ENCODE results near the gene CUX1. TPM values are rescaled to one million over a fixed set of nuclear protein-coding genes. Genes with fewer than 3 reads are reported as not detected.

CUX1 gene
- total RNA-seq, 4 donors from 2014 or later, result 42.8 to 59.0 (median 47.4) TPM

GRCh38 chr7:101947899-101948298 is 130.5 kb downstream of the CUX1 start:
- no peak for TF ChIP-seq CTCF (IDR thresholded peaks at IDR 0.05; ENCODE audit: low read depth)

GRCh38 chr7:101948650-101949049 is 131.2 kb downstream of the CUX1 start:
- no peak for TF ChIP-seq CTCF (IDR thresholded peaks at IDR 0.05; ENCODE audit: low read depth)

DNA sequence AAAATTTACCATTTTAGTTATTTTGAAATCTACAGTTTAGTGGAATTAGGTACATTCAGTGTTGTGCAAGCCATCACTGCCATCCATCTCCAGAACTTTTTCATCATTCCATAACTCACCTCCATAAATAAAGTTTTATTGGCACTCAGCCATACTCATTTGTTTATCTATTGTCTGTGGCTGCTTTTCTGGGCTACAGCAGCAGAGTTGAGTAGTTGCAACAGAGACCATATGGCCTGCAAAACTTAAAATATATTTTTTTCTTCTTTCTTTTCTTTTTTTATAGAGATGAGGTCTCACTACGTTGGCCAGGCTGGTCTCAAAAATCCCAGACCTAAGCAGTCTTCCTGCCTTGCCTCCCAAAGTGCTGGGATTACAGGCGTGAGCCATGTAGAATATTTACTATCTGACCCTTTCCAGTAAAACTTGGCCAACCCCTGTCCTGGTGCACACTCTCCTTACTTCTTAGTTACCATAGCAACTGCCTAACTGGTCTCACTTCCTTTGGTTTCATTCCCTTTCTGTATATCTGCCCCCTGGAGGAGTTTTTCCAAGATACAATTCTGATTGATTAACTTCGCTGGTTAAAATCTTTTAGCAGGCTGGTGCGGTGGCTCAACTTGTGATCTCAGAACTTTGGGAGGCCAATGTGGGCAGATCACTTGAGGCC is 133.2 kb downstream of the CUX1 start:
- no peak for TF ChIP-seq CTCF (IDR thresholded peaks at IDR 0.05; ENCODE audit: low read depth)

DNA sequence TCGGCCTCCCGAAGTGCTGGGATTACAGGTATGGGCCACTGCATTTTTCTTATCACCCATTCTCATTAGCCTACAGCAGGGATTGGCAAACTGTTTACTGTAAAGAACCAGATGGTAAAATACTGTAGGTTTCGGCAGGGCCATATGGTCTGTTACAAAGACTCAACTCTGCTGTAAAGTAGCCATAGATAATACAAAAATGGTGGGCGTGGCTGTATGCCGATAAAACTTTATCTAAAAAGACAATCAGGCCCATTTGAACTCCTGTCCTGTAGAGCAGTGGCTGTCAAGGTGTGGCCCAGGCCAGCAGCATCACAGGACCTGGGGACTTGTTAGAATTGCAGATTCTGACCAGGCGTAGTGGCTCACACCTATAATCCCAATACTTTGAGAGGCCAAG is 134.3 kb downstream of the CUX1 start:
- TF ChIP-seq CTCF (IDR thresholded peaks at IDR 0.05; ENCODE audit: low read depth), result no peak

DNA sequence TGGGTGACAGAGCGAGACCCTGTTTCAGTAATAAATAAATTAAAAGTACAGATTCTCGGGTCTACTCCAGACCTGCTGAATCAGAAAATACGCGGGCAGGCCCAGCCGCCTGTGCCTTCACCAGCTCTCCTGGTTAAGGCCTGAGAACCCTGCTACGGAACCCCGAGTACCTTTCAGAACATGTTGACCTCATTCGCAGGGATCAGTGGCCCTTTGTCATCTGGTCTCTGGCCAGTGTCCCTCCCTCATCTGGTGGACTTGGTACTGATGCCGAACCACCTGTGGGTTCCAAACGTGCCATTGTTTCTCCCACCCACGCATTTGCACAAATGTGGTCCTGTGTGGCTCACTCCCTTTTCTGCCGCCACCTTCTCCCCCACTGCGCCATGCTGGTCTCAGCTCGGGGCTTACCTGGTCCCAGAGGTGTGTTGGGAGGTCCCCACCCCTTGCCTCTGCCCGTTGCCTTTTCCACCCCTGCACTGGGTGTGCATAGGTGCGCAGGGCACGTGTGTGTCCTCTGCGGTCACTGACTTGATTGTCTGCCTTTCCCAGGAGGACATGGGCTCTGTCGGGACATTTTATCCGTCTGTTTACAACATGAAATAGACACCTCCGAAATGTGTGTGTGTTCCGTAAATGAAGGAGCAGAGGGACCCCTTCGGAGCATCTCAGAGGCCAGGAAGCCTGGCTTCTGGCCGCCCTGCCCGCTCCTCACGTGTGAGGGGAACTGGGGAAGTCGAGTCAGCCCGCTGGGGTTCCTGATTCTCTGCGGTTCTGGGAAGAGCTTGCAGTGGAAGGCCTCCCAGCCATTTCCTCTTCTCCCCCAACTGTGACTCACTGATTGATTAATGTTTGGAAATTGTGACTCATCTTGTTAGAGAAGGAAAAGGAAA is 135.2 kb downstream of the CUX1 start:
- TF ChIP-seq CTCF (IDR thresholded peaks at IDR 0.05; ENCODE audit: low read depth), result no peak

DNA sequence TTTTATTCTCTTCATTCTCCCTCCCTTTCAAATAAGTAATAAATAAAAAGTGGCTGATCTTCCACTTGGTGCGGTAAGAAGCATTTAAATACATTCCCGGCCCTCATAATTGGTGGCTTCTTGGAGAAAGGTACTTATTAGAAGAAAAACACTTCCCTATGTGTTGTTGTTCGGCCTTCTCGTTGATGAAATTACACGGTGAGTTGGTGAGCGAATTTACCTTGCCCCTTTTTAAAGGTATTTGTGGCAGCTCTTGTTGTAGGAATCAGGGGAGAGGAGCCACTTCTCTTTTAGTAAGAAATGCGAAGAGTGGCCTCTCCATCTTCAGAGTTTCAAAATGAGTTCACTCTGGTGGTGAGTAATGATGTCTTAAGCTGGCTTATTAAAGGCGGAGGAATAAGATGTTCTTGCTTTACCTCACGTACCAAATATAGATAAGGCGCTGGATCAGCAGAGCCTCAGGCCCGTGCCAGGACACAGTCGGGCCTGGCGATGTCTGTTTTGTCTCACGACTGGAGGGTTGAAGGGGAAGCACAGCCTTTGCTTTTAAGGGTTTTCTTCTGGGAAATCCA is 135.9 kb downstream of the CUX1 start:
- no peak for TF ChIP-seq CTCF (IDR thresholded peaks at IDR 0.05; ENCODE audit: low read depth)

DNA sequence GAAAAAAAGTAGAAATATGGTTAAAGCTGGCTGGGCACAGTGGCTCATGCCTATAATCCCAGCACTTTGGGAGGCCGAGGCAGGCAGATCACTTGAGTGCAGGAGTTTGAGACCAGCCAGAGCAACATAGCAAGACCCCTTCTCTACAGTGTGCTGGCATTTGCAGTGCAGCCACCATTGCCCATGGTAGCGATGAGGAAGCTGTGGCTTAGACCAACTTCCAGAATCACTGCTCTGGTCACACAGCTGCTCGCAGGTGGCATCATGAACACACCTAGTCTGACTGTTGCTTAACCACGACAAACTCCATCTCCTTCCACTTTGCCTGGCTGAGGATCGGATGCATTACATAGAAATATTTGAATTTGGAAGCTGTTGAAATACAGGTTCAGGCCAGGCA is 137.1 kb downstream of the CUX1 start:
- TF ChIP-seq CTCF (IDR thresholded peaks at IDR 0.05; ENCODE audit: low read depth), result no peak

Measured in subcutaneous adipose tissue (tissue), 4 donors.